ENCODE data around the gene TAX1BP3. TPM values are rescaled to one million over a fixed set of nuclear protein-coding genes. Genes with fewer than 3 reads are reported as not detected.

Gene TAX1BP3
- polyA plus RNA-seq, 3 donors = 88.5 to 113 (median 90.6) TPM

Other genes with a start within 250 kb of the TAX1BP3 start
- gene OR1E2, start 234.7 kb downstream of the TAX1BP3 start, polyA plus RNA-seq (ENCODE audit: insufficient read length in 3 of 3) = not detected
- gene SPATA22, start 196.8 kb downstream of the TAX1BP3 start, polyA plus RNA-seq (ENCODE audit: insufficient read length in 3 of 3) = under 1 TPM; 0.36 to 0.65 (median 0.40) TPM
- 10 to 100 TPM; 20.8 to 31.7 (median 27.2) TPM for gene ASPA, start 192.6 kb downstream of the TAX1BP3 start, polyA plus RNA-seq (ENCODE audit: insufficient read length in 3 of 3)
- 1 to 10 TPM in 2 of 3 donors, under 1 TPM in 1; 0.88 to 1.1 (median 1.1) TPM for gene TRPV3, start 110.8 kb downstream of the TAX1BP3 start, polyA plus RNA-seq (ENCODE audit: insufficient read length in 3 of 3)
- 10 to 100 TPM in 1 of 3 donors, 1 to 10 TPM in 2; 7.6 to 12.4 (median 9.0) TPM for gene TRPV1, start 59.2 kb downstream of the TAX1BP3 start, polyA plus RNA-seq (ENCODE audit: insufficient read length in 3 of 3)
- gene SHPK, start 32.3 kb downstream of the TAX1BP3 start, polyA plus RNA-seq (ENCODE audit: insufficient read length in 3 of 3) = 10 to 100 TPM; 15.4 to 16.5 (median 15.7) TPM
- gene CTNS, start 31.8 kb downstream of the TAX1BP3 start, polyA plus RNA-seq (ENCODE audit: insufficient read length in 3 of 3) = 10 to 100 TPM; 18.7 to 27.2 (median 20.2) TPM
- 10 to 100 TPM; 21.0 to 35.3 (median 31.8) TPM for gene EMC6, start 234 bp upstream of the TAX1BP3 start, polyA plus RNA-seq (ENCODE audit: insufficient read length in 3 of 3)
- gene P2RX5, start 27.6 kb upstream of the TAX1BP3 start, polyA plus RNA-seq (ENCODE audit: insufficient read length in 3 of 3) = 1 to 10 TPM; 1.3 to 1.4 (median 1.3) TPM
- gene HASPIN, start 55.3 kb upstream of the TAX1BP3 start, polyA plus RNA-seq (ENCODE audit: insufficient read length in 3 of 3) = 1 to 10 TPM; 2.7 to 4.9 (median 3.8) TPM
- gene ITGAE, start 132.6 kb upstream of the TAX1BP3 start, polyA plus RNA-seq (ENCODE audit: insufficient read length in 3 of 3) = 10 to 100 TPM; 37.7 to 40.0 (median 37.8) TPM
- gene NCBP3, start 177.7 kb upstream of the TAX1BP3 start, polyA plus RNA-seq (ENCODE audit: insufficient read length in 3 of 3) = 100 to 1,000 TPM in 1 of 3 donors, 10 to 100 TPM in 2; 83.1 to 122 (median 83.7) TPM
- gene CAMKK1, start 224.5 kb upstream of the TAX1BP3 start, polyA plus RNA-seq (ENCODE audit: insufficient read length in 3 of 3) = 1 to 10 TPM; 3.9 to 5.7 (median 4.2) TPM
- 1 to 10 TPM in 2 of 3 donors, under 1 TPM in 1; 0.93 to 1.4 (median 1.1) TPM for gene P2RX1, start 247.9 kb upstream of the TAX1BP3 start, polyA plus RNA-seq (ENCODE audit: insufficient read length in 3 of 3)